ENCODE measurements around the gene B3GAT1.

Gene B3GAT1

DNA sequence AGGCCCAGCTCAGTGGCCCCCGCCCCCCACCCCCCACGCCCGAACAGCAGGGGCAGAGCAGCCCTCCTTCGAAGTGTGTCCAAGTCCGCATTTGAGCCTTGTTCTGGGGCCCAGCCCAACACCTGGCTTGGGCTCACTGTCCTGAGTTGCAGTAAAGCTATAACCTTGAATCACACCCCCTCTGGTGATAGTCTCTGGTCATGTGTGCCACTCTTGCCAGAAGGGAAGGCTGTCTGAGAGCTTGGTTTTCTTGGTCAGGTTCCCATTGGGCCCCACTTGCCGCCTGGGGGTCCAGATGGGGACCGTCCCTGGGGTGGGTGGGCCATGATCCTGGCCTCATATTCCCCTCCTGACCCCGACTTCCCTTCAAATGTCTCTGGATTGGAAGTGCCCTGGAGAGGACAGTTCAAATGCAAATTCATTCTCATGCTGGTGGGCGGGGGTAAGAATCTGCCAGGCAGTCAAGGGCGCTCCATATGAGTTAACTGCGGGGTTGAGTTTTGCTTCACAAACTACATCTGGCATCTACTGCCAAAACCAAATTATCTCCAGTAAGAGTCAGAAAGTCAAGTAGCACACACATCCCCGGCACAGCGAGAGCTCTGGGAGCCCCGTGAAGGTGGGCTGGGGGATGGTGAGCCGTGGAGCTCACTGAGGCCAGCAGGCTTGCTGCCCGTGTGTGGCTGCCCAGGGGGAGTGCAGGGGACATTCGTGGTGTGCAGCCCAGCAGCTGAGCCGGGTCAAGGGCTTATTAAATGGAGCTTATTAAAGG lies 35.7 kb downstream of the B3GAT1 start:
- in situ Hi-C loops (cut with HindIII; ENCODE audit: low pct_ligation_motif_present, low sequenced_read_pairs), result no loop called here
- Histone ChIP-seq H3K36me3 (replicated peaks) (no peaks in the 10 kb centered on the region), H3K27me3 (replicated peaks) (no peaks in the 10 kb centered on the region), H3K27ac (no peak overlapping the region), H3K4me3 (ENCODE audit: low read depth, low read length) (no peak overlapping the region)
- TF ChIP-seq CTCF (IDR thresholded peaks at IDR 0.05; ENCODE audit: low read depth, low read length, missing control alignments), result no peak
- no peak for DNase-seq

- Histone ChIP-seq H3K27me3 (replicated peaks) (no peaks in the 10 kb centered on the region), H3K27ac (no peak overlapping the region), H3K36me3 (replicated peaks) (no peaks in the 10 kb centered on the region), H3K4me3 (ENCODE audit: low read depth, low read length) (no peak overlapping the region)
- in situ Hi-C loops (cut with HindIII; ENCODE audit: low pct_ligation_motif_present, low sequenced_read_pairs), result no loop called here
- no peak for TF ChIP-seq CTCF (IDR thresholded peaks at IDR 0.05; ENCODE audit: low read depth, low read length, missing control alignments)
- DNase-seq, result no peak
Observed at GRCh38 chr11:134374891-134375550, 37.0 kb downstream of the B3GAT1 start.

GRCh38 chr11:134374171-134374570 lies 37.9 kb downstream of the B3GAT1 start:
- no peak for DNase-seq
- H3K4me3 ChIP-seq (ENCODE audit: low read depth, low read length), result no peak overlapping the region
- in situ Hi-C loops (cut with HindIII; ENCODE audit: low pct_ligation_motif_present, low sequenced_read_pairs), result no loop called here
- TF ChIP-seq CTCF (IDR thresholded peaks at IDR 0.05; ENCODE audit: low read depth, low read length, missing control alignments), result no peak
- H3K27me3 ChIP-seq (replicated peaks), result no peaks in the 10 kb centered on the region
- no peaks in the 10 kb centered on the region for H3K36me3 ChIP-seq (replicated peaks)
- H3K27ac ChIP-seq, result no peak overlapping the region

- Histone ChIP-seq H3K27me3 (replicated peaks) (no peaks in the 10 kb centered on the region), H3K4me3 (ENCODE audit: low read depth, low read length) (no peak overlapping the region), H3K36me3 (replicated peaks) (no peaks in the 10 kb centered on the region), H3K27ac (no peak overlapping the region)
- no peak for DNase-seq
- TF ChIP-seq CTCF (IDR thresholded peaks at IDR 0.05; ENCODE audit: low read depth, low read length, missing control alignments), result no peak
- in situ Hi-C loops (cut with HindIII; ENCODE audit: low pct_ligation_motif_present, low sequenced_read_pairs), result no loop called here
Observed at GRCh38 chr11:134373591-134374052, 38.4 kb downstream of the B3GAT1 start.

DNA sequence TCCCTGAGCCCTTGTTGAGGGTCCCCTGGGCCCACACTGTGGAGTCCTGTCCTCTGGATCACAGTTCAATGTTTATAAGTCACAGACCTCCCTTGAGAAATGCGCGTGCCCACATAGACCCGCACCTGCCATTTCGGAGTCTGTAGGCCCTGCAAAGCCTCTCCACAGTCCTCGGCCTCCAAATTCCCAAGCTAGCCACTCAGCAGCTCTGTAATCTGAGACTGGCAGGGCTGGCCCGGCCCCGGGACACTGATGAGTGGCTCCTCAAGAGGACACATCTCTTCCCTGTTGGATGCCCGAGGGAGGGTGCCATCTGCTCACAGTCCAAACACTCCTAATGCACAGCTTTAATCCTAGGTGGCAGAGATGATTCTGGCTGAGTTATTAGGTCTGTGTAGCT lies 39.1 kb downstream of the B3GAT1 start:
- in situ Hi-C loops (cut with HindIII; ENCODE audit: low pct_ligation_motif_present, low sequenced_read_pairs), result no loop called here
- no peak for DNase-seq
- Histone ChIP-seq H3K27me3 (replicated peaks) (no peaks in the 10 kb centered on the region), H3K36me3 (replicated peaks) (no peaks in the 10 kb centered on the region), H3K4me3 (ENCODE audit: low read depth, low read length) (no peak overlapping the region), H3K27ac (no peak overlapping the region)
- no peak for TF ChIP-seq CTCF (IDR thresholded peaks at IDR 0.05; ENCODE audit: low read depth, low read length, missing control alignments)
